GM19351 (cell line): Measurements from ENCODE around the gene GPX4.

Experiments used
- ATAC-seq: cut with Tn5 transposase; IDR thresholded peaks from one replicate; pipeline ENCODE4 v1.9.1; 2021; ENCODE audit warnings: mild to moderate bottlenecking, moderate library complexity; ENCODE audit not compliant: unreplicated experiment

The GPX4 gene

DNA sequence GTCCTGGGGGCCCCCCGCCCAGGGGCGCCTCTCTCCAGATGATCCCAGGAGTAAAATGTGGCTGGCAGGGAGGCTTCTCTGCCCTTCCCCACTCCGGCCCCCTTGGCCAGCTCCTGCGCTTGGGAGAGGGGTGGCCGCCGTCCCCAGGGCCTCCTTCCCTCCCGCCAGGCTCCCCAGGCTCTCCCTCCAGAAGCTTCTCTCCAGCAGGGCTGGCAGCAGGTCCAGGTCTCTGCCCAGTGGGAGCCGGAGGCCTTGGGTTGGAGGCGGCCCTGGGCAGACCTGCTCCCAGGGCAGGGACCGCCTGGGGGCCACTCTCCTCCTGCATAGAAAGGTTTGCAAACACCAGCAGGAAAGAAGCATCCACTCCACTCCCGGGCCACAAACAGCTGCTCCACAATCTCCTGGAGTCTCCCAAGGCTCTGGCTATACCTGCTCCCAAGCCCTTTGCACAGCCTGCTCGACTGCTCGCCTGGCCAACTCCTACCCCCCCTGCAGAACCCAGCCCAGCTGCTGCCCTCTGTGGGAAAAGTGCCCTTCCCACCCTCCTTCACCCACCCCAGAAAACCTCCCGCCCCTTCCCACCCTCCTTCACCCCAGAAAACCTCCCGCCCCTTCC, 44.2 kb downstream of the GPX4 start:
- ATAC-seq, result no peak

DNA sequence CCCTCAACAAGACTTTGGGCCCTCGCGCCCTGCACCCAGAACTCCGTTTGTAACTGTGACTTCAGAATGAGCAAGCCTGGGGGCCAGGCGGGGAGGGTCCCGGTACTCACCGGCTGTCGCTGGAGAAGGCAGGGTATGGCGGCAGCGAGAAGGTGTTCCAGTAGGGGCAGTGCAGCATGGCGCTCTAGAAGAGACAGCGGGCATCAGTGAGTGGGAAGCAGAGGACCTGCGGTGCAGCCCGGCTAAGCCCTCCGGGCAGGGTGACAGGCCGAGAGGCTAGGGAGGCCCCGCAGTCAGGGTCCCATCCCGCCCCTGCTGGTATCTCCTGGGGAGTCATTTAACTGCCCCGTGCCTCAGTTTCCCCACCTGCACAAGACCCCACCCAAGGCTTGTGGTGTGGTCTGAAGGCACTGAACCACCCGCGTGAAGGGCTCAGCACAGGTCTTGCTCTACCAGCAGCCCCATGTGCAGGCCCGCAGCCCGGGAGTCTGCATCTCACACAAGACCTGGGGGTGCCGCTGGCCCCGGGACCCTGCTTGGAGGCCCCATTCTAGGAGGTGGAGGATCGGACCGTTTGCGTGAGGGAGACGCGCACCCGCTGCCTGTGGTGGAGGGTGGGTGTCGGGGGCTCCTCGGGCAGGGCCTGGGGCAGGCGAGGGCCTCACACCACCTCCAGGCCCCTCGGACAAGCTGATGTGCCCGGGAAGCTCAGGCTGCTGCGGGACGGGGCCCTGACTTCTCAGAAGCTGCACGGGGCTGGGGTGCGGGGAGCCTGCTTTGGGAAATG, 45.7 kb downstream of the GPX4 start:
- no peak for ATAC-seq

DNA sequence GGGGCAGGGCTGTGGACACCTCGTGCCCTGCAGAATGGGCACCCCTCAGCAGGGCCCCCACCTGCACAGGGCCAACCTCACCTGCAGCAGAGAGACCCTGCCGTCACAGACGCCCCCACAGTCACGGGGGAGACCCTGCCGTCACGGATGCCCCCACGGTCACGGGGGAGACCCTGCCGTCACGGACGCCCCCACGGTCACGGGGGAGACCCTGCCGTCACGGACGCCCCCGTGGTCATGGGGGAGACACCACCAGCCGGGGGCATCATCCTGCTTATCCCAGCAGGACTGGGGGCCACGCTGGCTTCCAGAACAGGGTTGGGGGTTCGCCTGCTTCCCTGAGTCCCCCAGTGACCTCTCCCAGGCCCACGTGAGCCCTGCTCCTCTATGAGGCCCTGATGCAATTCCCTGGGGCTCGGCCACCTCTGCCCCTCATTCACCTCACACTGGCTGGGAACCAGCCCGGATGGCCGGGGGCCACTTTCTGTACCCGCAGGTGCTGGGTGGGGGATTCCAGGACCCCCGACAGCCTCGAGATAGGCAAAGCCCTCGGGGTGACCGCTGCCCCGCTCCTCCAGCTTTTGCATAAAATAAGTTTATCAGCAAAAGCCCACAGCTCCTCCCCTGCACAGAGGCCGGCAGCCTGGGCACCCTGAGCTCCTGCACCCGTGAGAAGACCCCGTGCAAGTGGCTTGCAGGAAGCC, 46.7 kb downstream of the GPX4 start:
- ATAC-seq, result no peak

DNA sequence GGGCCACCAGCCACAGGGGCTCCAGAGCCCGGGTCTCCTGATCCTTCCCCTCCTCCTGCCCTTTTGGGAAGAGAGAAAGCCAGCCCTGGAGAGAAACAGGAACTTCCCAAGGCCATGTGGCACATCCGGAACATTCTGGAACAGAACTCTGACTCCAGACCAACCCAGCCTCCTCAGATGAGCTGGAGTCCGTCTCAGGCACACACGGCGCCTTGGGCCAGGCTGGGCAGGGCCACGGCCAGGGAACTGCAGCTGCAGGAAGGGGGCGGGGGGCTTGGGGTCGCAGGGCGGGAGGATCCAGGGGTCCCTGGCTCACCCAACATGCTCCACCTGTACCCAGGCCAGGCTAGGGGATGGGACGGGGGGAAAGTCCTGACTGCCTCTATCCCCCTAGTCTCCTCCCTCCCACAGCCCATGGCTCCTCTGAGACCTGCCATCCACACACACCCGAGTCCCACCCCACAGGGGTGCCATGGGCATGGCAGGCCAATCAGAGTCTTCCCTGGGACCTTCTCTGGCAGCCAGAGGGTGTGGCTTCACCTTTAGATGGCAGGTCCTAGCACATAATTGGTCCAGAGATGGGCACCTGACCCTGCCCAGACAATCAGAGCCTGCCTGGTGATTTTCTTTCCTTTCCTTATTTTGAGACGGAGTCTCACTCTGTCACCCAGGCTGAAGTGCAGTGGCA, 47.4 kb downstream of the GPX4 start:
- ATAC-seq, result no peak

DNA sequence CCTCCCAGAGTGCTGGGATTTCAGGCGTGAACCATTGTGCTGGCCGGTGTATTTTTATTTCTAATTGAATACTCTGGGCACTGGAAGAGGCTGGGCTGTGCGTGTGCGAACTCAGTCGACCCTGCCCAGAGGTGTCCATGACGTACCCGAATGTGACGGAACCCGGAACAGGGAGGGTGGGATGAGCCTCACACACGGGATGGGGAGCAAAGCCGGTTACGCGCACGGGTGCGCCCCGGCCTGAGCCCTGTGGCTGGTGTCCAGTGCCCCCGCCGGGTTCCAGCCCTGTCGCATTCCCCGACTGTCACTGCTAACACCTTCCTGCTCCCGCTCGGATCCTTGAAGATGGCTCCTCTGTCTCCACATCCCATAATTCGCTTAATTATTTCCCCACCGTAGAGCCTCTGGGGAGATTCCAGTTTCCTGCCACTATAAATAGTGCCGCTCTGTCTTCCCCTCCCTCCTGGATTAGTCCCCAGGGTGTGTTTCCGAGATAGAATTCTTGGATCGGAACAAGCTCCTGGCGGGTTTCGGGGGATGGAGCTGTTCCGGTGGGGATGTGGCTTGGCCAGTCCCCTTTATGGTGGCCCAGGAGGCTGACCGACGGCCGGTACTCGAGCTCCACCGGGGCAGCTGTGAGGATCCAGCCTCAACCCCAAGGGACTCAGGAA, 48.3 kb downstream of the GPX4 start:
- no peak for ATAC-seq

DNA sequence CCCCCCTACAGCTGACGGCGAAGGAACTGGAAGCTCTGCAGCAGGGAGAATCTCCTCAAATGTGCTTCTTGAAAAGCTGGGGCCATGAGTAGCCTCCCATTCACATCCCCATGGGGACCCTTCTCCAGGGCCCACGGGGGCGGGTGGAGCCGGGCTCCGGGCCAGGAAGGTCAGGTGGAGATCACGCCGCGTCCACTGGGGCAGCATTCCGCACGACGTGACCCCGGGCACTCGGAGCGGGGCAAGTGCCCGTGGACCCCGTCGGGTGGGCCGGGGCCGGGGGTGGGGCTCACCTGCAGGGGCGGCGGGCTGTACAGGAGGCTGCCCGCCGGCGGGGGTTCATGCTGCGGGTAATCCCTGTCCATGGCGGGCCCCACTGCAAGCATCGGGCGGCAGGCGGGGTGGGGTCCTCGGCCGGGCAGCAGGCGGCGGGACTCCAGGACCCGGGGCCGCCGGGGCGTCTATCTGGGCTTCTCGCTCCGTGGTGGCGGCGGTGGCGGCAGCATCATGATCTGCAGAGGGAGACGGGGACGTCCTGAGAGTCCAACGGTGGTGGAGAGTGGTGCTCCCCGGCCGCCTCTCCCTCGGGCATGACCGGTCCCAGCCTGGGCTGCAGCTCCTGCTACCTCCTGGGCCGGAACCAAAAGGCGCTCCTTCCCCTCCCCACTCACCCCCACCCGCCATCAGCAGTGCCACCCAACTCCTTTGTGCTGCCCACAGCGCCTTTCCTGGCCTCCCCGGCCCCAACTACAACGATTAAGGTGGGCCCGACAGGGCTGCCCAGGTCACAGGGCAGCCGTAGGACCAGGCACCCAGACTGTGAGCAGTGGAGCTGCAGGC, 50.3 kb downstream of the GPX4 start:
- no peak for ATAC-seq

DNA sequence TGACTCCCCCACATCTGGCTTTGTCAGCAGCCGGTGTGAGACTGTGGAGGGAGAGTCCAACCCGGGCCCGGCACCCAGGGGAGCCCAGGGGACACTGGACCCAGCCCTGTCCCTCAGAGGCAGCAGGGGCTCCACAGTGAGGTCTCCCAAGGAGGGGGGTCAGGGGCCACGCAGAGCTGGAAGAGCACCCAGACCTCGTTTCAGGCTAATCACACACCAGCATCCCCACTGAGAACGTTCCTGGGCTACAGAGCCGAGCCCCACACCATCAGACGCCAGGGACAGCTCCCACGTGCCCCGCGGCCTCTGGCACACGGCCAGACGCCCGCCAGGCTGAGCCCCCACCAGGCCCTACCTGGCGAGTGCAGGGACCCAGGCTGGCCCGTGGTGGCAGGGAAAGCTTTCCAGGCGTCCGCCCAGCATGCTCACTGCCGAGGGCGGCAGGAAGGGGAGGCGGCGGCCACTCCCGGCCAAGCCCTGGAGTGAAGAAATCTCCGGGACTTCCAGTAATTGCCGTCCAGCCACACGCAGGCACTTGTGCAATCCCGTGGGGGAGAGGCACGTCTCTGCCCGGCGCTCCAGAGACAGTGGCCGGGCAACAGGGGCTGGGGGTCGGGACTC, 51.0 kb downstream of the GPX4 start:
- ATAC-seq, result no peak

DNA sequence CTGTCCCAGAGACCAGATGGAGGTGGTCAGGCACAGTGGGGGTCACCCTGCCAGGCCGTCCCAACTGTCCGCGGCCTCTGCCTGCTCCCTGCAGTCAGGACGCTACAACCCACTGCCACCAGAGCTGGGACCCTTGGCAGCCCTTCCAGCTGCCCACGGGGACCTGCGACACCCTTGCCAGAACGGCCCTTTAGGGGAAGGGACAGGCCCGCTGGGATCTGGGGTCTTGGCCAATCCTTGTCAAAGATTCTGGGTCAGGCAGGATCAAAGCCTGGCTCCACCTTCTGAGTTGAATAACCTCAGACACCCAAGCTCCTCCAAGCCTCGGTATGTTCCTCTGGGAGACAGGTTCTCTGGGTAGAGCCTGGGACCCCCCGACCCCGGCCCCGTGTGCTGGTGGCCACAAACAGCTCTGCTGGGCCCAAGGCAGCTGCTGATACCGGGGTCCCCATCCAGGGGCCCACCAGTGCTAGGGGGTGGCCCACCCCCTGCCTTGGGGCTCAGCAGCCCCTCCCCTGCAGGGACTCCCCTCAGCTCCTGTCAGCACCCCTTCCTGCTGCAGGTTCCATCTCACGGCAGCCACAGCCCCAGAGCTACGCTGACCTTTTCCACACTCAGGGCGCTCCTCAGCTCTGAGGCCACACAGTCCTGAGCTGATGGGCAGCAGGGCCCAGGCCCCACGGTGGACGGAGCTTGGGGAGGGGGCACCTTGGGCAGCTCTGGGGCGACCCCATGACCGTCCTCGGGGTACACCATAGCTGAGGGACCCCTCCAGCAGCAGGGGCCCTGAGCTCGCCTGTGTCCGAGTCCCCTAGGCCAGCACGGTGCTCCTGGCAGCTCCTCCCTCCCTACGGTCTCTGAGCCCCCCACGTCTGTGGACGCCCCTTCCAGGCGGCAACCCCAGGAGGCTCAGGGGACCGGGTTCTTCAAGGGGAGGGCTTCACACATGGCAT, 51.8 kb downstream of the GPX4 start:
- ATAC-seq, result no peak
